ENCODE results near the gene FOXR2.

FOXR2 gene, protein sequence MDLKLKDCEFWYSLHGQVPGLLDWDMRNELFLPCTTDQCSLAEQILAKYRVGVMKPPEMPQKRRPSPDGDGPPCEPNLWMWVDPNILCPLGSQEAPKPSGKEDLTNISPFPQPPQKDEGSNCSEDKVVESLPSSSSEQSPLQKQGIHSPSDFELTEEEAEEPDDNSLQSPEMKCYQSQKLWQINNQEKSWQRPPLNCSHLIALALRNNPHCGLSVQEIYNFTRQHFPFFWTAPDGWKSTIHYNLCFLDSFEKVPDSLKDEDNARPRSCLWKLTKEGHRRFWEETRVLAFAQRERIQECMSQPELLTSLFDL

DNA sequence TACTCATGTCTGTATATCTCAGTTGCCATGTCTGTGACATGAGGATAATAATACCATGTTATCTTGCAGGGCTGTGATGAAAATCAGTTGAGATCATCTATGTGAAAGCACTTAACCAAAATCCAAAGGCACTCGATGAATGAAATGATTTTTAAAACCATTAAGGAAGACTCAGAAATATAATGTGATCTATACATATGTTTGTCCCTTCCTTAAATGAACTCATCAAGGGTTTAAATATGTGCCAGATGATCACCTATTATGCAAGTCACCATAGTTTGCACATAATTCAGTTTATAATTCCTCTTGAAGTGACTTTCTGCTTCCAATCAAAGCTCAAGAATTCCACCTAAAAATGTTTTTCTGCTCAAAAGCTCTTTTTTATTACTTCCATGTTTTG lies at the start of gene FOXR2:
Gene FOXR2 (plus strand): TSS at position 301 of the 400 bp plus-strand sequence. CDS start 312 bp downstream, outside the sequence.
- no peak for DNase-seq

DNA sequence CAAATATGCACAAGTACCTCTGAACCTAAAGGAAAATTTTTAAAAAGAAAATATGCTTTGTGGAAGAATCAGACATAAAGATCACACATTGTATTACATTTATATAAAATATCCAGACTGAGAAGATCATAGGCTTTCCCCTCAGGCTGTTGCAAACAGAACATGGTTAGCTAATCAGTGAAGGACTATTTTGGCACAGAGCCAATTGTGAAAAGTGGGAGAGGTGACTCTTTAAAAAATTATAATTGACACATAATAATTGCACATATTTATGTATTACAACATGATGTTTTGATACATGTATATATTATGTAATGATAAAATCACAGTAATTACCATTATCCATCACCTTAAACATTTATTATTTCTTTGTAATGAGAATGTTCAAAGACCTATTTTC lies 44.1 kb upstream of the FOXR2 start:
- no peak for DNase-seq

DNA sequence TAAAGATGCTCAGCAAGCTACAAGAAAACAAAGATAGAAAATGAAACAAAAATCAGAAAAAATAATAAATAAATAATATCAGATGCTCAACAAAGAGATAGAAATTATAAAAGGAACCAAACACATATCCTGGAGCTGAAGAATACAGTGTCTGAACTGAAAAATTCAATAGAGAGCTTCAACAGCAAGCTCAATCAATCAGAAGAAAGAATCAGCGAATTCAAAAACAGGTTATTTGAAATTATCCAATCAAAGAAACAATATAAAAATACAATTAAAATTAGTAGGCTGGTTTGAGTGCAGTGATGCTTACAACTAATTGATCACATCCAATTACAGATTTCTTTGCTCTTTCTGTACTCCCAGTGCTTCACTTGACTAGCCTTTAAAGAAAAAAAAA lies 40.8 kb upstream of the FOXR2 start:
- no peak for DNase-seq

DNA sequence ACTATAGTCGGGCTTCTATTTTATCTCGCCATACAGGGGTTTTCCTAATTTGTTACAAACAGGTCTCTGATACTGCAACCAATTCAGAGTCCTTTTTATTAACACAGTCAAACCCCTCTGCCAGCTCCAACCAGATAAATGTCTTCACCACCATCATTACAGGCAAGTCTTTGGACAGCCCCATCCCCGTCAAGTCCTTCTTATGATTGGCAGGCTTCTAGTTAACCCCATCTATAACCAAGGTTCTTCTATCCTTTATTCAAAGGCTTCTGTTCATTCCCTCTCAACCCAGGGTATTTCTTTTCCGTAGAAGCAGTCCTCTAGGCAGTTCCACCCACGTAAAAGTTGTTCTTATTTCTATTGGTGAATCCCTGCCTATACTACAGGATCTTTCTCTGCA lies 29.9 kb upstream of the FOXR2 start:
- DNase-seq = no peak

DNA sequence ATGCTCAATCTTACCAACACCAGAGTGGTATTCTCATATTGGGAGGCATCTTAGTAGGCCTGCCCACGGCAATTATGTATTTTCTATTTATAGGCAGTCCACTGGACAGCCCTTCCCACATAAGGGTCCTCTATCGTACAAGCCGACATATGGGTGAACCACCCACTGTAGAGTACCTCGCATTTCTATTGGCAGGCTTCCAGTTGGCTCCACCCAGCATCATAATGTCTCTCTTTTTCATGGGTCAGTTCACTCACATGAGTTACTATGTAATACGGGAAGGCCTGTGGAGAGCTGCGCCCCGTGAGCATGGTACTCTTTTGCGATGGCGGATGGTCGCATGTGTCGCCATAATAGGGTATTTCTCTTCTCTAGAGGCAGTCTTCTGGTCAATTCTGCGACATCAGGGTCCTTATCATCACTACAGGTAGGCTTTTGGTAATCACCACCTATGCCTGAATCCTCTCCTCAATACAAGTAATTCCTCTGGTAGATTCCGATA lies 29.4 kb upstream of the FOXR2 start:
- no peak for DNase-seq

DNA sequence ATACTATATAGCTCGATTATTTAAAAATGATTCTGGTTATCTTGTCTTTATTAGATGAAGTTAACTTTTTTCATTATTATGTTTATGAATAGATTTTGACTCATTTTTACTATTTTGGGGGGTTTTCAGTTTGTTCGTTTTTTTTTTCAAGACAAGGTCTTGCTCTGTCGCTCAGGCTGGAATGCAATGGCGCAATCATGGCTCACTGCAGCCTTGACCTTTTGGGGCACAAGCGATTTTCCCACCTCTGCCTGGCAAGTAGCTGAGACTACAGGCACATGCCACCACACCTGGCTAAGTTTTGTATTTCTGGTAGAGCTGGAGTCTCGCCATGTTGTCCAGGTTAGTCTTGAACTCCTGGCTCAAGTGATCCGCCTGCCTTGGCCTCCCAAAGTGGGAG lies 24.9 kb upstream of the FOXR2 start:
- no peak for DNase-seq

DNA sequence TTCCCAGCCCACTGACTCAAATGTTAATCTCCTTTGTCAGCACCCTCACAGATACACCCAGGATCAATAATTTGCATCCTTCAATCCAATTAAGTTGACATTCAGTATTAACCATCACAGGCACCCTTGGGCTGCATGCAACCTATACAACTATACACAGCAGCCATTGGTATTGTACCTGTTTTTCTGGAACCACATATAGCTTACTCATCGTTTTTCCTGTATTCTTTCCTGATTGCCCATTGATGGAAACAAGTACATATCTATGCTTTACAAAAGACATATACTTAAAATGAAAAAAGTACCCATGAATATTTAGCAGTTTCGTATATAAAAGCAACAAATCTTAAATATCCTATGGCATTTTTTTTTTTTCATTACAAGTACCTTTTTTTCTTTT lies 3.7 kb upstream of the FOXR2 start:
- DNase-seq = no peak

DNA sequence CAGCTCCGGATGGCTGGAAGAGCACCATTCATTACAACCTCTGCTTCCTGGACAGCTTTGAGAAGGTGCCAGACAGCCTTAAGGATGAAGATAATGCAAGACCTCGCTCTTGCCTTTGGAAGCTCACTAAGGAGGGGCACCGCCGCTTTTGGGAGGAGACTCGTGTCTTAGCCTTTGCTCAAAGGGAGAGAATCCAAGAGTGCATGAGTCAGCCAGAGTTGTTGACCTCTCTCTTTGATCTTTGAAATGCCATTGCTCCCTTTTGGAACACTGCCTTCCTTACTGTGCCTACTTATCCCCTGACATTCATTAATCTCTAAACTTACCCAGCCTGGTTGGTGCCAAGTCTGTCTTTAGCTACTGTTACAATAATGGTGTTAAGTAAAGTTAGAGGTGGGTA lies 1.2 kb downstream of the FOXR2 start:
- no peak for DNase-seq

DNA sequence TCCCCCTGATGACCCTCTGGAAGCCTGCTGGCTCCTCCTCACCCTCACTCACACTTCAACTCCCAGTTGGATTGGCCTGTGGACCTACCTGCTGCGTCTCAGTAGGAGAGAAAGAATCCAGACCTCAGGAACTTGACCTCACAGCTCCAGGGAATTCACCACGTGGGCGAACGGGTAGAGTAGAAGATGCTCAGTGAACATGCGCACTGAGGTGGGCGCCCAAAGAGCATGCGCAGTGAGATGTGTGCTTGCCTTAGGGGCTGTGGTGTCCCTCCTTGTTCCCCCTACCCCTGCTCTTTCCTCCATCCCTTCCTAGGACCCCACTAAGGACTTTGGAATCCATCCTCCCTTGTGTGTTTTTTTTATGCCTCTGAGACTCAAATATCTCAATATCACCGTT lies 12.9 kb downstream of the FOXR2 start:
- DNase-seq = no peak

DNA sequence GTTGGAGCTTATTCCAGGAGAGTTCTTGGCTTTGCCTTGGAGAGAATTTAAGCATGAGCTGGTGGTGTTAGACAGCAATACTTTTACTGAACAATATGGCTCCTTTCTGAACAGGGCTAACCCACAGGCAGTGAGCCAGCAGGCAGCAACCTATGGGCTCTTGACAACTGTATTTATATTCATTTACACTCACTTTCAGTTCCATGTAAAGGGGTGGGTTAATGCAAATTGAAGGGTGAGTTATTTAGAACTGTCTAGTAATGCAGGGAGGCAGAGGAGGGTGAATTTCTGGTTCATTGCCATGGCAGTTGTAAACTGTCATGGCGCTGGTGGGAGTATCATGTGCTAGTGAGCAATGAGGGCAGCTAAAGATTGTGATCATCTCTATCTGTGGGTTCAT lies 15.7 kb downstream of the FOXR2 start:
- no peak for DNase-seq

DNA sequence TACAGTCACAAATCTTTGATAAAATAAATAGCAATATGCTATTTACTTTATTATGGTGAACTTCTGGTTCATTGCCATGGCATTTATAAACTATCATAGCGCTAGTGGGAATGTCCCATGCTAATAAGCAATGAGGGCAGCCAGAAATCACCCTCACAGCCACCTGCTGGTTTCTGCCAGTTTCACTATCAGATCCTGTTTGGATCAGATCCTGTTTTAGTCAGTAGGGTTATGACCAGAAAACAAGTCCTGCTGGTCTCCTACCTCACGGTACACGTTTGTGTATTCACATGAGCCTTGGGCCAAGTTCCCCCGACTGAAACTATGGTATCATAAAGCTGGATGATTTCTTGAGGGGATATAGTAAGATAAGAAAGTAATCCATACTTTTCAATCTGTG lies 17.7 kb downstream of the FOXR2 start:
- no peak for DNase-seq

DNA sequence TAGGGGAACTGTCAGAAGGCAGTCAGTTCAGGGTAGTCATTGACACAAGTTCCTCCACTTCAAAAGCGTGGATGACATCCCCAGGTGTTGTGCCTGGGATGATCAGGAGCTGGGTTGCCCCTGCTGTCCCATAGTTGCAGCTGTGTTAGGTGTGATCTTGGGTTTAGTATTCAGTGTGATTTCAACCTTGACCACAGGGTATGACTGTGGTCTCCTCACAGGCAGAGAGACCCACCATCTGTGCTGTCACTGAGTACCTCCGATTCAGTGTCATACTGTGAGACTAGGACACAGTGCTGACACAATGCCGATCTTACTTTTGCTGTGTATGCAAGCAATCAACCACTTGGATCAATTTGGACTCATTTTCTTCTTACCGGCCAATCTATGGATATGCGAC lies 25.2 kb downstream of the FOXR2 start:
- no peak for DNase-seq

DNA sequence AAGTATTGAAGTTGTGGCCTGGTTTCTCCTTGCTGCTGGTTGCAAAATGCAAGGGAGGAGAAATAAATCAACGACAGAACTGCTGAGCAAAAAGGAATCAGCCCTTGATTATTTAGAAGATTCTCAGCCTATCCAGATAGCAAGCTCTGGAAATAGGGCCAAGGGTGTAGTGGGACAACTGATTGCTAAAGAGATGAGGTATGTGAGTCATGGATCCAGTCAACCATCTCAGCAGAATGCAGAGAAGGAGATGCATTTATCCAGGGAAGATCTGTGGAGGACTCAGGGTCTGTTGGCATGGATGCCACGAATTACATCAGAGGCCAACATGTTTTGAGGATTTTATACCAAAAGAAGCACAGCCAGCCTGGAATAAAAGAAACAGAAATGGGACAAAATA lies 36.7 kb downstream of the FOXR2 start:
- DNase-seq = no peak

DNA sequence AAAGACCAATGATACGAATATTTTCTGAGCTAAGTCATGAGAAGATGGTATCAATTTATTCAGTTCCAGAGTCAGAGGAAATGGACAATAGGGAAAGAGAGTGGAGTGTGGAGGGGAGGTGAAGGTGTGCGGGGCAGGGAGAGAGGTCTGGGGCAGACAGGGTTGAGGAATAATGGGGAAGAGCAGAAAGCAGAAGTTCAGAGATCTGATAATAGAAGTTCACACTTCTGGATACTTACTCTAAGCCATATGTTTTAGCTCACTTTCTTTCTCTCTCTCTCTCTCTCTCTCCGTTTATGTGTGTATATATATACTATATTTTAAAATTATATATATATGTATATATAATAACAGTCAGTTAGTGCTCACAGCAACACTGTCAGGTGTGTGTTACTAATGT lies 40.4 kb downstream of the FOXR2 start:
- DNase-seq = no peak

DNA sequence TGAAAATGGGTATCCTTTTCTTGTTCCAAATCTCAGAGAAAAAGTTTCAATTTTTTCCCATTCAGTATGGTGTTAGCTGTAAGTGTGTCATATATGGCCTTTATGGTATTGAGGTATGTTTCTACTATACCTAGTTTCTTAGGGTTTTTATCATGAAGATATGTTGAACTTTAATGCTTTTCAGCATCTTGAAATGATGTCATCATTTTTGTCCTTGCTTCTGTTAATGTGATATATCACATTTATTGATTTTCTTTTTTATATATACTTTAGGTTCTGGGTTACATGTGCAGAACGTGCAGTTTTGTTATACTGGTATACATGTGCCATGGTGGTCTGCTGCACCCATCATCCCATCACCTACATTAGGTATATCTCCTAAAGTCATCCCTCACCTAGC lies 44.9 kb downstream of the FOXR2 start:
- DNase-seq = no peak

All from hypothalamus (tissue), 51 donors.